T-helper 22 cell (primary cell): Measurements from ENCODE around the gene TSPO.

Experiments used
- DNase-seq: peaks from one replicate; pipeline ENCODE4 v3.0.0-alpha.2; 2020; ENCODE audit warnings: low read depth

TSPO gene

DNA sequence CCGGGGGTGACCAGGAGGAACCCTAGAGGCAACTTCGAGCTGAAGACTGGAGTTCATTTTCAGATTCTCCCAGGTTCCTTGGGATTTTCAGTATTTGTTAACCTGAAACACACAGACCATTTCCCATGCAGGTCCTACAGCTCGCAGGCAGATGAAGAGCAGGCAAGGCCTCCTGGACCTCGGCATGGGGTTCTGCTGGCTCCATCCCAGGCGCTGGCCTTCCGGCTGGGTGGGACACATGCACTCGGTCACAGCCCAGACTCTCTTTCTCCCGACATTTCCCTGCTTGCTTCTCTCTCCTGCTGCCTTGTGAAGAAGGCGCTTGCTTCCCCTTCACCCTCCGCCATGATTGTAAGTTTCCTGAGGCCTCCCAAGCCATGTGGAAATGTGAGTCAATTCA is 51.0 kb downstream of the TSPO start:
- DNase-seq, result no peak

DNA sequence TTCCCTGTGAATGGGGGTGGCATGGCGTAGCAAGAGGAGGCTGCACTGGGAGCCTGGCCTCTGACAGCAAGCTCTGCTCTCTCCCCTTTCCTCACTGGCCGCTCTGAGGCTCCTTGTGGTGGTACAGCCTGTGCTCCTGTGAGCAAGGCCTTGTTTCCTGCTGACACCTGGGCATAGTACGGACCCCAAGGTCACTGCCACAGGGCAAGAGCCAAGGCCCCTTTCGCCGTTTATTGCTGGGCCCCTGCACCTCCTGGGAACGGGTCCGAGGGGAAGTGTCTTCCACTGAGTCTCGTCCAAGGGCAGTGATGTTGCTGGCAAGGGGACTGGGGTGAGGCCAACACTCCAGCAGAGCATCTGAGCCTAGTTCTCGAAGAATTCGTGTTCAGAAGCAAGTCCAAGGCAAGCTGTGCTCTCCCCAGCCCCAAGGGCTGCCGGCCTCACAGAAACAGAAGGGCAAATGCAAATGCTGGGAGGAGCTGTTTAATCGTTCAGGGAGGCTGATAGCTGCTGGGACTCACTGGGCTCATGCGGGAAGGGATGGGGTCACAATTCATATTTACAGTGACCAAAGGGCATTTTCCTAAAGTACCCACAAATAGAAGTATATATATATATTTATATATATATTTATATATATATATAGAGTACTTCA is 51.5 kb downstream of the TSPO start:
- no peak for DNase-seq

- DNase-seq, result no peak
Measured at GRCh38 chr22:43203471-43203981, 52.2 kb downstream of the TSPO start.

DNA sequence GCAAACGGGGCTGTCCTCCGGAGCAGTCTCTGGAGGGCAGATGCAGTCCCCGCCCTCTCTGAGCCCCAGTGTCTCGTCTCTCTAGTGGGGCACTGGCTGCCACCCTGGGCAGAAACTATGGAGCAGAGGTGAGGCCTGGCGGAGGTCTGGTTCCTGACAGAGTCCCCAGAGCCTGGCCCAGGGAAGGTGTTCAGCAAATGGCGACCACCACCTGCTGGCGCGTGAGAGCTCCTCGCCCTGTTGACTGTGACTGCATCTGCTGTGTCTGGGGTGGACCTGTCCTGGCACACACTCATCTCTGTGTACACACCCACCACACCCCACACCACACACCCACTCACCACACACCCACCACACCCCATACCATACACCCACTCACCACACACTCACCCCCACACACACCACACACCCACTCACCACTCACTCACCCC is 53.9 kb downstream of the TSPO start:
- DNase-seq, result no peak

DNA sequence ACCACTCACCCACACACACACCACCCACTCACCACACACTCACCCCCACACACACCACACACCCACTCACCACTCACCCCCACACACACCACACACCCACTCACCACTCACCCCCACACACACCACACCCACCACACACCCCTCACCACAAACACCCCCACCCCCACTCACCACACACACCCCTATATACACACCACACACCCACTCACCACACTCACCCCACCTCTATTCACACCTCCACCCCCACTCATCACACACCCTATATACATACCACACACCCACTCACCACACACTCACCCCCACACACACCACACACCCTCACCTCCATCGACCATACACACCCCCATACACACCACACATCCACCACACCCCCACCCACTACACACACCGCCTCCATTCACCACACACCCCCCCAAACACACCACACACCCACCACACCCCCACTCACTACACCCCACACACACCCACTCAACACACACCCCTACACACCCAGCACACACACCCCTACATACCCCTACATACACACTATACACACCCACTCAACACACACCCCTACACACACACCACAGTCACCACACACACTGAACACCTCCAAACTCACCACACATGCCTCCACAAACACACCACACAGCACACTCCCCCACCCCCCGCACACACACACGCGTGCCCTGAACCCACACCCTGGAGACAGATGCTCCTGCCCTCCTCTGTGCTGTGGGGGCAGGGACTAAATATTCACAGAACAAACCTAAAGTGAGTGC is 54.6 kb downstream of the TSPO start:
- DNase-seq, result no peak

DNA sequence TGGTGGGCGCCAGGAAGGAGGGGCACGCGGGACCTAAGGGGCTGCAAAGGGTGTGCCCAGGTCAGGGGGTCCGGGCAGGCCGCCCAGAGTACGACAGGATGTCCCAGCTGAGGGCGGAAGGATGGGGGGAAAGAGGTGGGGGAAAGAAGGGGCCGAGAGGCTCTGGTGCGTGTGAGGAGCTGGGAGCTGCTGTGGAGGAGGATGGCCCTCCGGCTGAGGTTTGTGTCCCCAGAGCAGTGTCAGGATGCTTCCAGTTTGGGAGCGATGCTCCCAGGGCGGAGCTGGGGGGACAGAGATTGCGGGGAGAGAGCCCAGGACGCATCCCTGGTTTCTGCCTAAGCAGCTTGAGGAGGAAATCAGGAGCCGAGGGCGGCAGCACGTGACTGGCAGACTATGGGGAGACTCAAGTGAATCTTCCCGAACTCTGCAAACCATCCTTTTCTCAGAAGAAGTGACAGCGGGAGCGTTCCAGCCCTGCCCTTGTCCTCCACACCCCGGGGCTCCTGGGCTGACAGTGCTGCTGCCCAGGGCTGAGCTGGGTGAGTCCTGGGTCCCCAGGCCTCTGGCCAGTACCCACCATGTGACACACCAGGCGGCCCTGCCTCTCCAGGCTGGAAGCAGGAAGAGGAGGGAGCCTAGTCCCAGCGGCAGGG is 55.3 kb downstream of the TSPO start:
- DNase-seq, result no peak

GRCh38 chr22:43207386-43207785 is 56.0 kb downstream of the TSPO start:
- DNase-seq, result no peak

- DNase-seq, result no peak
Measured at GRCh38 chr22:43207849-43208702, 56.7 kb downstream of the TSPO start.

- DNase-seq, result no peak
Measured at GRCh38 chr22:43208703-43209522, 57.6 kb downstream of the TSPO start.

DNA sequence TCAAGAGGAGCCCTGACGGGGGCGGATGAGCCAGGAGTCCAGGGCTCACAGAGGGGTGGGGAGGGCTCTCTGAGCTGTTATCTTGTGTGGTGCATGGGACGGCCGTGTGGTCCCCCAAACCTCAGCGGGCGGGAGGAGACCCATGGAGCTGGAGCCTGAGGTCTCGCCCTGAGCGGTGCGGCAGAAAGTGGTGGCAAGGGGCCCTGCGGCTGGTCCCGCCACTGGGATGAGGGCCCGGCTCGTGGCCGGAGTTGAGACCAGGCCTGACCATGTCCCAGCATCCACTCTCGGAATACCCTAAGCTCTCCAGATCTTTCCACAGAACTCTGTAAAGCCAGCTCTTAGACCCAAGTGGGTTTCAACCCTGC is 58.1 kb downstream of the TSPO start:
- DNase-seq, result no peak

GRCh38 chr22:43209971-43210370 is 58.6 kb downstream of the TSPO start:
- DNase-seq, result no peak

DNA sequence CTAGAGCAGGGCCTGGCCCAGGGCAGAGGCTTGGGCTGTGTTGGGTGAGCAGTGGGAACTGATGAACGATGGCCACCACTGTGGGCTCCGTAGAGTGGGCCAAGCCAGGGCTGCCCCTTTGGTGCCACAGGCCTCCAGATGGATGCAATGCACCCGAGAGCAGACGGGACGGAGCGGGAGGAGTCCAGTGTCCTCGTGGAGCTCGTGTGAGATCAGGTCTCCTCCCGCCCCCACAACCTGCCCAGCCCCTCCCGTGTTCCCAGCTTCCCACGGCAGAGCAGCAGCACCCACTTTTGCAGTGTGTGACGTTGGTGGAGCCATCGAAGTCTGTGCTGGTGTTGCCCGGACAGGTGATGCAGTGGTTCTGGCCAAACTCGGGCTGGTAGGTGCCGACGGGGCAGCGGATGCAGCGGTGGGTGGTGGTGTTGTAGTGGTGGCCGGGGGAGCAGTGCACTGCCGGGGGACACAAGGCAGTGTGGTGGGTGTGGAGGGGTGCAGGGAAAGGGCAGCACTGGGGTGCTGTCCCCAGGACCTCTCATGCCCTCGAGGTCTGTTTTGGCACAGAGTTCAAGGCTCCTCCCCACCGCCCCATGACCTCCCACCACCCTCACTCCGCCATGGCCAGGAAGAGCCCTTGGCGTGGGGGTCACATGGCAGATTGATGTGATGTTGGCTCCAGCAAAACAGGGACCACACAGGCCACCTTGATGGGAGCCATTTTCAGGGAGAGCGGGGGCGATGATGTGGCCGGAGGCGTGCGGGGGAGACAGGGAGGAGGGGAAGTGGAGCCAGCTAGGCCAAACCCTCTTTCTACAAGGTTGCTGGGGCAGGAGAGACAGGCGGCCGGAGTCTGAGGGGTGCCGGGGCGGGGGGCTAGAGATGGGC is 59.5 kb downstream of the TSPO start:
- DNase-seq, result no peak

DNA sequence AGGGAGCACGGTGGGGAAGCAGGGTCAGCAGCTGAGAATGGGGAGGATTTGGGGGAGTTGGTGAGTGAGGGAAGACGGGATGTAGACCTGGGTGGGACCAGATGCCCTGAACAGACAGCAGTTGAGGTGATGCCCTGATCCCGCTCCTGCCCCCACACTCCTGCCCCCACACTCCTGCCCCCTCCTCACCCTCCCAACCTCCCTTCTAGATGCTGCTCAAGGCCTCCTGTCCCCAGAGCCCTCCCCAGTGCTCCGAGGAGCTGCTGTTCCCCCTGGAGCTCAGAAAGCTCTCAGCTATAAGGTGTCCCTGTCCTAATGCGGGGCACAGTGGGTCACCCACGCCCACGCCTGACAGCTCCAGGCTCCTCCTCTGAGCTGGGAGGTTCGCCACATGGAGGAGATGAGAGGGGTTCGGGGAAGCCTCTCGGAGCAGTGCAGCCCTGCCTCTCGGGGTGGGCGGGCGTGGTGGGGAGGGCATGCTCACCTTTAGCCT is 60.6 kb downstream of the TSPO start:
- DNase-seq, result no peak

DNA sequence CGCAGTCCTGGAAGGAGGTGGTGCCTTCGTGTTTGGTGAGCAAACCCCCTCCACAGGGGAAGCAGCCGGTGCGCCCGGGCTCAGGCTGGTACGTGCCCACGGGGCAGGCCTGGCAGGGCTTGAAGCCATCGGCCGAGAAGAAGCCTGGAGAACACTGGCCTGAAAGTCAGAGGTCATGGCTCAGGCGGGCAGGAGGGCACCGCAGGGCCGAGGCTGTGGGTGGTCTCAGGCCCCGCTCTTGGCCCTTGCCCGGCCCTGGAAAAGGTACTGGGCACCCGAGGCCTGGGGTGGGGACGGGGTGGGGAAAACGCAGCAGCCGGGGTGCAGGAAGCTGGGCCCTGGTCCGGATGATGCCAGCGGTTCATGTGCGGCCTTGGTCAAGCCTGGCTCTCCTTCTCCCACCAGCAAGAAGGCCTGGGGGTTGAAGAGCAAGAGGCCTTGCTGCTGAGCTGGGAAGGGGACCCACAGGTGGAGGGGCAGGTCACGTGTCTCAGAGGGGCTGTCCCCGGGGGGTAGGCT is 61.1 kb downstream of the TSPO start:
- no peak for DNase-seq
